H1 (cell line): ENCODE measurements around the gene GATAD2B. TPM values are rescaled to one million over a fixed set of nuclear protein-coding genes. Genes with fewer than 3 reads are reported as not detected.

ENCODE experiments used
- CTCF ChIA-PET: fragments of 300-600 bp; sonication (Branson Sonifier 250); formaldehyde crosslinking; loops from one replicate; lab custom pipeline; 2021; ENCODE audit not compliant: partially characterized antibody; lab: Charles Lee
- POLR2A ChIA-PET: fragments of 300-600 bp; sonication (Branson Sonifier 250); formaldehyde crosslinking; loops from one replicate; lab custom pipeline; 2021; ENCODE audit warnings: inconsistent platforms; ENCODE audit not compliant: partially characterized antibody; lab: Charles Lee
- DNase-seq, 2 experiments: peaks; one replicate each; pipeline versions ENCODE4 v3.0.0 to v3.0.0-alpha.2; 2010 to 2022; ENCODE audit warnings: low spot score in 2 of 2, low read depth in 1 of 2, mixed read lengths in 1 of 2
- FAIRE-seq: peaks from 2 replicates; lab custom pipeline; 2011; peaks lifted over from hg19 to GRCh38; lab: Jason Lieb, UNC
- H2AFZ ChIP-seq: 2 replicates; pipeline ENCODE4 v1.8.1; 2012; ENCODE audit warnings: low read length, inconsistent platforms
- H2AK5ac ChIP-seq: 2 replicates; pipeline ENCODE4 v1.6.1; 2013; ENCODE audit warnings: low read depth, low read length
- H2BK120ac ChIP-seq: replicated peaks from 2 replicates; pipeline ENCODE3; 2013; ENCODE audit warnings: low read depth, low read length, inconsistent platforms
- H2BK12ac ChIP-seq: 2 replicates; pipeline ENCODE4 v1.6.1; 2013; ENCODE audit warnings: low read depth, low read length
- H2BK15ac ChIP-seq: 2 replicates; pipeline ENCODE4 v1.6.1; 2013; ENCODE audit warnings: low read length
- H2BK20ac ChIP-seq: 2 replicates; pipeline ENCODE4 v1.6.1; 2013; ENCODE audit warnings: low read length
- H2BK5ac ChIP-seq: 2 replicates; pipeline ENCODE4 v1.6.1; 2013; ENCODE audit warnings: low read depth, low read length
- H3K14ac ChIP-seq: 2 replicates; pipeline ENCODE4 v1.6.1; 2013; ENCODE audit warnings: inconsistent platforms; ENCODE audit not compliant: insufficient read length
- H3K18ac ChIP-seq: 2 replicates; pipeline ENCODE4 v1.6.1; 2013; ENCODE audit warnings: low read length; ENCODE audit errors: extremely low read depth
- H3K23ac ChIP-seq: 2 replicates; pipeline ENCODE4 v1.6.1; 2013; ENCODE audit warnings: inconsistent platforms; ENCODE audit not compliant: insufficient read length
- H3K23me2 ChIP-seq: 2 replicates; pipeline ENCODE4 v1.6.1; 2013; ENCODE audit warnings: low read depth, low read length
- H3K27ac ChIP-seq: 2 replicates; pipeline ENCODE4 v1.6.1; 2011; ENCODE audit warnings: low read depth, low read length, inconsistent platforms
- H3K27me3 ChIP-seq, 4 experiments: replicated peaks in 1 of 4; 1 replicate in 1 of 4; 2 replicates in 3 of 4; pipeline versions ENCODE4 v1.6.1 to v1.8.1; 2011 to 2013; ENCODE audit warnings: low read length in 3 of 4, mild to moderate bottlenecking in 3 of 4, inconsistent platforms in 2 of 4, mixed read lengths in 2 of 4, moderate library complexity in 1 of 4; ENCODE audit not compliant: control insufficient read depth in 3 of 4, insufficient read depth in 3 of 4; ENCODE audit errors: extremely low read depth in 1 of 4
- H3K36me3 ChIP-seq, 4 experiments: 2 replicates each; pipeline versions ENCODE4 v1.6.1 to v1.8.1; 2011 to 2013; ENCODE audit warnings: mild to moderate bottlenecking in 4 of 4, low read length in 3 of 4, moderate library complexity in 2 of 4, control low read depth in 1 of 4, inconsistent platforms in 1 of 4; ENCODE audit not compliant: insufficient read depth in 4 of 4, control insufficient read depth in 2 of 4
- H3K4ac ChIP-seq: replicated peaks from 2 replicates; pipeline ENCODE3; 2013; ENCODE audit warnings: low read length, low read depth, mixed read lengths, inconsistent platforms; ENCODE audit not compliant: insufficient read length
- H3K4me1 ChIP-seq, 4 experiments: replicated peaks in 1 of 4; 1 replicate in 1 of 4; 2 replicates in 3 of 4; pipeline versions ENCODE4 v1.6.1 to v1.8.1; 2011 to 2013; ENCODE audit warnings: low read length in 3 of 4, inconsistent platforms in 2 of 4, mixed read lengths in 1 of 4; ENCODE audit not compliant: insufficient read depth in 4 of 4, control insufficient read depth in 3 of 4
- H3K4me2 ChIP-seq, 2 experiments: 2 replicates each; pipeline versions ENCODE4 v1.6.1 to v1.8.1; 2011 to 2013; ENCODE audit warnings: low read depth in 2 of 2, low read length in 2 of 2, control low read depth in 1 of 2, inconsistent platforms in 1 of 2, mild to moderate bottlenecking in 1 of 2; ENCODE audit not compliant: insufficient read depth in 1 of 2
- H3K4me3 ChIP-seq, 4 experiments: fragments of 200-600, 300-600 bp in 1 of 4; sonication (generic), shearing (Covaris generic), sonication (Bioruptor Twin) in 1 of 4; 2 replicates each; pipeline versions ENCODE4 v1.5.1 to v1.8.1; 2011 to 2016; ENCODE audit warnings: low read length in 4 of 4, low read depth in 3 of 4, control low read depth in 2 of 4, inconsistent platforms in 2 of 4, mild to moderate bottlenecking in 2 of 4, mixed read lengths in 1 of 4, moderate library complexity in 1 of 4; ENCODE audit not compliant: insufficient read depth in 2 of 4; ENCODE audit errors: extremely low read depth in 1 of 4
- H3K56ac ChIP-seq: replicated peaks from 2 replicates; pipeline ENCODE3; 2013; ENCODE audit warnings: low read depth, mild to moderate bottlenecking, mixed read lengths, low read length, inconsistent platforms; ENCODE audit not compliant: insufficient read length
- H3K79me1 ChIP-seq: 2 replicates; pipeline ENCODE4 v1.6.1; 2013; ENCODE audit warnings: low read depth, low read length, control low read depth
- H3K79me2 ChIP-seq, 2 experiments: 2 replicates each; pipeline versions ENCODE4 v1.6.1 to v1.8.1; 2012 to 2013; ENCODE audit warnings: low read length in 2 of 2, mild to moderate bottlenecking in 2 of 2, inconsistent platforms in 1 of 2; ENCODE audit not compliant: insufficient read depth in 2 of 2, control insufficient read depth in 1 of 2
- H3K9ac ChIP-seq, 4 experiments: replicated peaks in 1 of 4; 1 replicate in 1 of 4; 2 replicates in 3 of 4; pipeline versions ENCODE4 v1.6.1 to v1.8.1; 2011 to 2013; ENCODE audit warnings: low read depth in 3 of 4, low read length in 3 of 4, control low read depth in 2 of 4, mild to moderate bottlenecking in 2 of 4, moderate library complexity in 2 of 4, inconsistent platforms in 1 of 4; ENCODE audit errors: extremely low read depth in 1 of 4
- H3K9me3 ChIP-seq, 2 experiments: 2 replicates each; pipeline versions ENCODE4 v1.6.1 to v1.8.1; 2012 to 2013; ENCODE audit warnings: mild to moderate bottlenecking in 2 of 2, moderate library complexity in 2 of 2, control low read depth in 1 of 2, inconsistent platforms in 1 of 2, low read depth in 1 of 2, low read length in 1 of 2, mixed read lengths in 1 of 2; ENCODE audit not compliant: insufficient read depth in 2 of 2
- H4K20me1 ChIP-seq, 2 experiments: replicated peaks in 1 of 2; 2 replicates each; pipeline versions ENCODE3 to v1.8.1; 2011 to 2013; ENCODE audit warnings: inconsistent platforms in 2 of 2, low read length in 2 of 2, mild to moderate bottlenecking in 1 of 2; ENCODE audit not compliant: insufficient read depth in 2 of 2, control insufficient read depth in 1 of 2
- H4K5ac ChIP-seq: 2 replicates; pipeline ENCODE4 v1.6.1; 2013; ENCODE audit warnings: low read length, low read depth, mixed read lengths, inconsistent platforms; ENCODE audit not compliant: insufficient read length
- H4K8ac ChIP-seq: 2 replicates; pipeline ENCODE4 v1.8.0; 2013; ENCODE audit warnings: mild to moderate bottlenecking, moderate library complexity, low read length, inconsistent platforms; ENCODE audit not compliant: insufficient read depth; ENCODE audit errors: extremely low read depth
- H4K91ac ChIP-seq: replicated peaks from 2 replicates; pipeline ENCODE3; 2013; ENCODE audit warnings: low read length, mixed read lengths, inconsistent platforms; ENCODE audit not compliant: insufficient read length
- CTCF ChIP-seq, 3 experiments: IDR thresholded peaks; 1 replicate in 2 of 3; 2 replicates in 1 of 3; pipeline versions ENCODE4 v1.5.1 to v1.6.1; 2011; ENCODE audit warnings: low read length in 3 of 3, mild to moderate bottlenecking in 3 of 3, inconsistent platforms in 2 of 3, low read depth in 1 of 3, moderate library complexity in 1 of 3; ENCODE audit not compliant: insufficient read depth in 1 of 3; ENCODE audit errors: control extremely low read depth in 1 of 3
- MAX ChIP-seq: IDR thresholded peaks from 2 replicates; pipeline ENCODE4 v1.6.1; 2012; ENCODE audit warnings: inconsistent platforms
- NANOG ChIP-seq: IDR thresholded peaks from 2 replicates; pipeline ENCODE4 v1.6.1; 2011; ENCODE audit warnings: low read length, low read depth, mild to moderate bottlenecking, inconsistent platforms; ENCODE audit not compliant: insufficient read depth, poor library complexity, severe bottlenecking
- SIN3A ChIP-seq, 2 experiments: IDR thresholded peaks in 1 of 2; conservative IDR thresholded peaks in 1 of 2; 2 replicates each; pipeline ENCODE4 v1.6.1; 2011 to 2012; ENCODE audit warnings: low read length in 2 of 2, improper control_type of control experiment in 1 of 2, low read depth in 1 of 2, mild to moderate bottlenecking in 1 of 2
- TAF7 ChIP-seq: optimal IDR thresholded peaks from 2 replicates; pipeline ENCODE3; 2011; ENCODE audit warnings: low read depth, mild to moderate bottlenecking, inconsistent platforms, low read length, moderate library complexity, borderline replicate concordance
- TEAD4 ChIP-seq: IDR thresholded peaks from 2 replicates; pipeline ENCODE4 v1.6.1; 2012; ENCODE audit warnings: low read depth, low read length, inconsistent platforms, mixed read lengths
- WGBS, 2 experiments: shearing (Covaris generic) in 1 of 2; methylation state at CpG; one replicate each; pipeline versions ENCODE4 v1.1.6 to v1.1.7; 2013 to 2015; ENCODE audit warnings: low lambda C conversion rate in 2 of 2, mixed read lengths in 2 of 2, inconsistent platforms in 1 of 2, low coverage in 1 of 2, missing lambda C conversion rate in 1 of 2; ENCODE audit not compliant: insufficient replicate concordance in 2 of 2, insufficient coverage in 1 of 2, insufficient read length in 1 of 2; ENCODE audit errors: extremely low coverage in 1 of 2, missing lambda C conversion rate in 1 of 2; 5-methylcytosine and 5-hydroxymethylcytosine counted together
- polyA plus RNA-seq, 7 experiments: library from polyadenylated mRNA; depleted of rRNA in 3 of 7; stranded (reverse) in 5 of 7; unstranded in 2 of 7; fragments of >200 nt in 5 of 7; fragments of 200-250 nt in 2 of 7; gene quantifications; 1 replicate in 5 of 7; 2 replicates in 1 of 7; 4 replicates in 1 of 7; pipeline versions ENCODE4 v1.2.1 to v1.2.3, GENCODE V29; 2011 to 2013; ENCODE audit warnings: missing spikeins in 2 of 7, mixed read lengths in 2 of 7
- total RNA-seq: library from RNA; stranded (reverse); fragmentation: NEBNext Ultra II Directional; extraction: Animal tissue kit (Norgen Biotek cat#: 25700); gene quantifications from 2 replicates; pipeline ENCODE4 v1.2.1, GENCODE V29; 2021

The GATAD2B gene
- total and polyA plus RNA-seq, 2 of the 8 experiments (the other 6 are each of a cell fraction or from before 2014, with no cell fraction given), result 8.4 to 39.1 TPM

- peak; percentile 21 to 92 for DNase-seq
- ChIA-PET CTCF (interaction anchor here (0.6 to 12.1 kb wide), 41 partner anchors 9 to 214 kb away, joined by 3 to 172 read pairs (median 3); partner anchors contain the start of genes ILF2, JTB, NPR1 and RAB13), POLR2A (interaction anchor here (0.8 to 6.3 kb wide), 10 partner anchors 10 to 220 kb away, joined by 3 to 53 read pairs (median 4); partner anchors contain the start of genes CHTOP, ILF2, INTS3 and NPR1)
- TF ChIP-seq CTCF (IDR thresholded peaks at IDR 0.05; ENCODE audit: control extremely low read depth in 1 of 3, insufficient read depth in 1 of 3, low read depth in 1 of 3, low read length in 3 of 3), result peak; percentile 78 to 91 (median 82)
- TF ChIP-seq TAF7, result no peak
- TF ChIP-seq TEAD4, result peak; percentile 31; the same call in 1 of the 2 replicates
- peak; percentile 62; the same call in 1 of the 2 replicates for TF ChIP-seq MAX
- TF ChIP-seq SIN3A (conservative IDR thresholded peaks at IDR 0.05 in 1 of 2, IDR thresholded peaks at IDR 0.05 in 1 of 2; ENCODE audit: low read depth in 1 of 2, low read length in 2 of 2), result 0 out of 4 replicates have a peak, but pooled peaks of 1 of the 2 experiments have one; percentile 46
- no peak for TF ChIP-seq NANOG
These were observed 150.8 kb downstream of the GATAD2B start for GRCh38 chr1:153771841-153772593.

More at GRCh38 chr1:153771841-153772593, 150.8 kb downstream of the GATAD2B start:
- no peak overlapping the region for H2BK20ac ChIP-seq
- peaks cover 11% of the 10 kb centered on the region for H3K23me2 ChIP-seq
- WGBS, 2 experiments, result 87% methylated on average over 18 of the region's 21 CpGs; no CpG with 5 or more reads in 1 of the 2 experiments
- no peak overlapping the region for H4K8ac ChIP-seq
- no peak overlapping the region; the same call in 1 of the 2 replicates for H2BK12ac ChIP-seq
- H3K27ac ChIP-seq, result no peak overlapping the region
- H3K4me3 ChIP-seq, result no peak overlapping the region
- no peak overlapping the region for H2AK5ac ChIP-seq
- no peak overlapping the region for H2AFZ ChIP-seq
- H4K91ac ChIP-seq, result no peak overlapping the region
- no peaks in the 10 kb centered on the region; a peak in 1 of 4 replicates for H3K79me2 ChIP-seq
- no peak for FAIRE-seq
- H3K27me3 ChIP-seq, result no peaks in the 10 kb centered on the region; a peak in 1 of 7 replicates
- no peak overlapping the region for H2BK15ac ChIP-seq
- peaks cover 3% of the 10 kb centered on the region; the same call in 1 of the 2 replicates for H3K79me1 ChIP-seq
- no peak overlapping the region for H3K4ac ChIP-seq
- no peak overlapping the region for H3K56ac ChIP-seq
- H2BK5ac ChIP-seq, result no peak overlapping the region; the same call in 1 of the 2 replicates
- no peaks in the 10 kb centered on the region for H4K20me1 ChIP-seq
- no peak overlapping the region for H2BK120ac ChIP-seq
- H3K9me3 ChIP-seq, result no peaks in the 10 kb centered on the region
- peaks cover 0 to 17% (median 9%) of the 10 kb centered on the region in 4 experiments; a peak in 6 of 7 replicates for H3K4me1 ChIP-seq
- H4K5ac ChIP-seq, result no peak overlapping the region
- no peak overlapping the region for H3K4me2 ChIP-seq
- no peak overlapping the region for H3K14ac ChIP-seq
- no peak overlapping the region for H3K18ac ChIP-seq
- peaks cover 13 to 54% (median 29%) of the 10 kb centered on the region in 4 experiments; a peak in 6 of 8 replicates for H3K36me3 ChIP-seq
- no peak overlapping the region for H3K23ac ChIP-seq
- no peak overlapping the region; a peak in 1 of 7 replicates for H3K9ac ChIP-seq
